Kidney (tissue), 14 donors: ENCODE data around the gene PCYT1B. TPM values are rescaled to one million over a fixed set of nuclear protein-coding genes. Genes with fewer than 3 reads are reported as not detected.

Source experiments
- DNase-seq, 5 donors: peaks; one replicate each; pipeline ENCODE4 v3.0.0-alpha.2; 2013 to 2020
- FAIRE-seq: peaks from 2 replicates; lab custom pipeline; 2012; peaks lifted over from hg19 to GRCh38; lab: Jason Lieb, UNC
- H3K27ac ChIP-seq, 2 donors: one replicate each; pipeline ENCODE4 v1.7.0; 2013; ENCODE audit warnings: low read depth in 2 of 2, low read length in 2 of 2, inconsistent platforms in 1 of 2
- H3K27me3 ChIP-seq: one replicate; pipeline ENCODE4 v1.7.1; 2013; ENCODE audit warnings: low read length, inconsistent platforms; ENCODE audit not compliant: control insufficient read depth, insufficient read depth
- H3K36me3 ChIP-seq, 3 donors: one replicate each; pipeline versions ENCODE4 v1.7.0 to v1.7.1; 2013; ENCODE audit warnings: low read length in 3 of 3, control low read depth in 1 of 3, inconsistent platforms in 1 of 3; ENCODE audit not compliant: insufficient read depth in 3 of 3, control insufficient read depth in 2 of 3
- H3K4me1 ChIP-seq, 3 donors: one replicate each; pipeline versions ENCODE4 v1.7.0 to v1.7.1; 2013; ENCODE audit warnings: low read length in 3 of 3, inconsistent platforms in 1 of 3, low read depth in 1 of 3; ENCODE audit not compliant: control insufficient read depth in 2 of 3, insufficient read depth in 2 of 3
- H3K4me3 ChIP-seq, 3 donors: one replicate each; pipeline versions ENCODE4 v1.7.0 to v1.8.1; 2013; ENCODE audit warnings: low read length in 3 of 3, control low read depth in 1 of 3, inconsistent platforms in 1 of 3
- H3K9ac ChIP-seq, 3 donors: one replicate each; pipeline versions ENCODE4 v1.7.0 to v1.7.1; 2013; ENCODE audit warnings: low read length in 3 of 3, control low read depth in 1 of 3, inconsistent platforms in 1 of 3
- H3K9me3 ChIP-seq, 3 donors: one replicate each; pipeline versions ENCODE4 v1.7.0 to v1.7.1; 2013; ENCODE audit warnings: low read length in 3 of 3, control low read depth in 1 of 3, inconsistent platforms in 1 of 3; ENCODE audit not compliant: control insufficient read depth in 2 of 3, insufficient read depth in 1 of 3
- intact Hi-C: fragments of 100-400 bp; cut with DNase I; formaldehyde crosslinking; loops from one replicate; pipeline ENCODE4 v1.11.1; 2022
- polyA plus RNA-seq: library from polyadenylated mRNA; stranded (reverse); fragments of 350-450 nt; fragmentation: Illumina TruSeq; extraction: RNeasy Lipid Tissue Mini Kit (QIAGEN cat#74804); gene quantifications from one replicate; pipeline ENCODE4 v1.2.3, GENCODE V29; 2014; ENCODE audit warnings: low read depth, low replicate concordance; ENCODE audit not compliant: insufficient read depth
- total RNA-seq: library from RNA; stranded (reverse); fragmentation: NEBNext Ultra II Directional; extraction: Animal tissue kit (Norgen Biotek cat#: 25700); gene quantifications from one replicate; pipeline ENCODE4 v1.2.1, GENCODE V29; 2021
- TF ChIP-seq, protein P1 (sequence below): IDR thresholded peaks from 3 replicates; pipeline ENCODE4 v1.5.1; 2012; ENCODE audit warnings: mild to moderate bottlenecking, moderate library complexity, borderline replicate concordance; ENCODE audit not compliant: insufficient read depth; ENCODE audit errors: extremely low read depth
- donor health status: control.
- donor health status: control.
- donor health status: control.
- donor health status: control.
- donor health status: control.
- donor health status: DM: yes; HTN: yes; CAD: no.
- donor health status: Normal renal cell carcinoma (clear cell type).

The PCYT1B gene
- total and polyA plus RNA-seq, 2 donors from 2014 or later, result 0.13 to 0.26 TPM

DNA sequence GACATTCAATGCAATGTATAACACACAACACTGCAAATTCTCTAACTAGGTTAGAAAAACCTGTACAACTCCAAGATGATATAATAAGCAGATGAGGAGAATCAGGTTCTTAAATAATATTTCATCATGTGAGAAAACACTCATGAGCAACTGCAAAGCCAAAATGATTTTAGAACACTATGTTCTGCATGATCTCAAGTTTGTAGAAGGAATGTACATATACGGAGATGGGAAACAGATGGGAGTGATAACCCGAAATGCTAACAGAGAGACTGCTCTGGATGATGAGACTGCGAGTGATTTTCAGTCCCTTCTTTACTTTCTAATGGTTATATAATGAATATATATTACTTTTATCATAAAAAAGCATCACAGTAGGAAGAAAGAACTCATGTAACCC lies 80.9 kb downstream of the PCYT1B start:
- Histone ChIP-seq H3K27ac (no peak overlapping the region), H3K9me3 (no peaks in the 10 kb centered on the region), H3K36me3 (no peaks in the 10 kb centered on the region), H3K9ac (no peak overlapping the region), H3K4me3 (no peak overlapping the region), H3K27me3 (no peaks in the 10 kb centered on the region), H3K4me1 (no peaks in the 10 kb centered on the region)
- TF ChIP-seq, protein P1, sequence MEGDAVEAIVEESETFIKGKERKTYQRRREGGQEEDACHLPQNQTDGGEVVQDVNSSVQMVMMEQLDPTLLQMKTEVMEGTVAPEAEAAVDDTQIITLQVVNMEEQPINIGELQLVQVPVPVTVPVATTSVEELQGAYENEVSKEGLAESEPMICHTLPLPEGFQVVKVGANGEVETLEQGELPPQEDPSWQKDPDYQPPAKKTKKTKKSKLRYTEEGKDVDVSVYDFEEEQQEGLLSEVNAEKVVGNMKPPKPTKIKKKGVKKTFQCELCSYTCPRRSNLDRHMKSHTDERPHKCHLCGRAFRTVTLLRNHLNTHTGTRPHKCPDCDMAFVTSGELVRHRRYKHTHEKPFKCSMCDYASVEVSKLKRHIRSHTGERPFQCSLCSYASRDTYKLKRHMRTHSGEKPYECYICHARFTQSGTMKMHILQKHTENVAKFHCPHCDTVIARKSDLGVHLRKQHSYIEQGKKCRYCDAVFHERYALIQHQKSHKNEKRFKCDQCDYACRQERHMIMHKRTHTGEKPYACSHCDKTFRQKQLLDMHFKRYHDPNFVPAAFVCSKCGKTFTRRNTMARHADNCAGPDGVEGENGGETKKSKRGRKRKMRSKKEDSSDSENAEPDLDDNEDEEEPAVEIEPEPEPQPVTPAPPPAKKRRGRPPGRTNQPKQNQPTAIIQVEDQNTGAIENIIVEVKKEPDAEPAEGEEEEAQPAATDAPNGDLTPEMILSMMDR, result no peak
- DNase-seq, result no peak
- intact Hi-C loops, result no loop called here
- no peak for FAIRE-seq

DNA sequence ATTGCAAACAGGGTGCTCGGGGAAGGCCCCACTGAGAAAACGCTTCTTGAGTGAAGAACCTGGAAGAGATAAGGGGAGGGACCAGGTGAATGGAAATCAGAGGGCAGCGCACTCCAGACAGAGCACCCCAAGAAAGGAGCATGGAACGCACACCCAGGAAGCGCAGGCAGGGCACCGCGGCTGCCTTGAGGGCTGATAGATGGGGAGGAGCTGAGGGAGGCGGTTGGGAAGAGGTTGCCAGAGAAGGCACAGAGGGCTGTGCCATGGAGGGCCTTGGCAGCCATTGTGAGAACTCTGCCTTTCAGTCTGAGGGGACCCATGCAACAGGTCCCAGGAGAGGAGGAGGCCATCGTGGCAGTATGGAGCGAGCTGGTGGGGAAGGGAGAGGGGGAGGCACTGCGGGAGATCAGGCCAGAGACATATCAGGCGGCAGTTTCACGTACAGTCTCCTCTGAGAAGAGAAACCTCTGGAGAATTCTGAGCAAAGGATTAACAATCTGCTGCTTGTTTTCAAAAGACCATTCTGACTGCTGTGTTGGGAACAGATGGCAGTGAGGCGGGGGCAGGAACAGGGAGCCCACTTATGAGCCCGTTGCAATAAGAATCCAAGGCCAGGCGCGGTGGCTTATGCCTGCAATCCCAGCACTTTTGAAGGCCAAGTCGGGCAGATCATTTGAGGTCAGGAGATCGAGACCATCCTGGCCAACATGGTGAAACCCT lies 83.7 kb downstream of the PCYT1B start:
- H3K27me3 ChIP-seq, result no peaks in the 10 kb centered on the region
- no peak for DNase-seq
- TF ChIP-seq, protein P1, result no peak
- no peaks in the 10 kb centered on the region for H3K4me1 ChIP-seq
- FAIRE-seq, result no peak
- no peak overlapping the region for H3K9ac ChIP-seq
- H3K4me3 ChIP-seq, result no peak overlapping the region
- no peaks in the 10 kb centered on the region for H3K9me3 ChIP-seq
- no peak overlapping the region for H3K27ac ChIP-seq
- intact Hi-C loops, result no loop called here
- no peaks in the 10 kb centered on the region for H3K36me3 ChIP-seq

DNA sequence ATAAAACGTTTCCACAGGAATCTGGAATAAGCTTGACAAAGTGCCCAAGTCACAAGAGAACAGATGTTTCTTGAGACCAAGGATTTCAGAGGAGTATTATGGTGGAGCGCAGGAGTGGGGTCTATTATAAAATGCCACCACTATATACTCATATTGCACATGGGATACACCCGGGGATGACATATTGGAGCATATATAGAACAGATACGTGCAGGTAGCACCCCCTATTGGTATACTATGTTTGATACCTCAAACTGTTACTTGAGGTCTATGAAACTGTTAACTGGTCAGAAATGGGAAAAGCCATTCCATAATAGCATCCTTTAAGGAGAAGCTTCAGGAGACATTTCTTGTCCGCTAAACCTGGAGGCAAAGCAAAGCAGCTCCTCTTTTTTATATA lies 86.0 kb downstream of the PCYT1B start:
- no peak overlapping the region for H3K9ac ChIP-seq
- DNase-seq (no peak), FAIRE-seq (no peak)
- H3K9me3 ChIP-seq, result no peaks in the 10 kb centered on the region
- no peaks in the 10 kb centered on the region for H3K4me1 ChIP-seq
- no peaks in the 10 kb centered on the region for H3K27me3 ChIP-seq
- H3K27ac ChIP-seq, result no peak overlapping the region
- intact Hi-C loops, result no loop called here
- TF ChIP-seq, protein P1, result no peak
- no peak overlapping the region for H3K4me3 ChIP-seq
- no peaks in the 10 kb centered on the region for H3K36me3 ChIP-seq
